HG03378 (cell line): ENCODE data around the gene EYA4.

Source experiments
- ATAC-seq: cut with Tn5 transposase; IDR thresholded peaks from one replicate; pipeline ENCODE4 v1.9.1; 2021; ENCODE audit warnings: mild to moderate bottlenecking, moderate library complexity; ENCODE audit not compliant: unreplicated experiment

EYA4 gene

DNA sequence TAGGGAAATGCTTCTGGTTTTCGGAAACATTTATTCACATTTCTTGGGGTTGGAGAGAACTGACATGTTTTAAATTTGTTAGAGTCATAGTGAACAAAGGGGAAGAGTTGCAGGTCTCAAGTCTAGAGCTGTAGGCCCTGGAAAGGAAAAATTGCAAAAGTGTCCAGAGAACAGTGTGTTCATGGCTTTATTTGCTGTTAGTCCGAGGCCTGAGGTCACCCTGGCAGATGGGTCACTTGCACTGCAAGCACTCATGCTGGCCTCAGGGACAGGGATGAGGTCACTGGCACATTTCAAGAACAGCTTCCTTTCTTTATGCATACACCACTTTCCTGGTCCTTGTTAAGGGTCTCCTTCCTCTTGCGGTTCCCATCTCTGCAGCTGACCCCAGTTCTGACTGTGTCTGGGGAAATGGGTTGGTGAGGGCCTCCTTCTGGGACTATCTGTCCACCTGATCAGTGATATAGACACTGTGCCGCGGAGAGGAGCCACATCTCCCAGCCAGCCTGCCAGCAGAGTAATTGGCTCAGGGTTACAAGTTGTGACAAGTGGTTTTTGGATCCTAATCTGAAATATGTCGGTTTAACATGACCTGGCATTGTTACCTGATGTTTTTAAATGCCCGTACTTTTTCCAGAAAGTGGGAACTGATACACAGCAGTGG, 194.0 kb downstream of the EYA4 start:
- no peak for ATAC-seq

DNA sequence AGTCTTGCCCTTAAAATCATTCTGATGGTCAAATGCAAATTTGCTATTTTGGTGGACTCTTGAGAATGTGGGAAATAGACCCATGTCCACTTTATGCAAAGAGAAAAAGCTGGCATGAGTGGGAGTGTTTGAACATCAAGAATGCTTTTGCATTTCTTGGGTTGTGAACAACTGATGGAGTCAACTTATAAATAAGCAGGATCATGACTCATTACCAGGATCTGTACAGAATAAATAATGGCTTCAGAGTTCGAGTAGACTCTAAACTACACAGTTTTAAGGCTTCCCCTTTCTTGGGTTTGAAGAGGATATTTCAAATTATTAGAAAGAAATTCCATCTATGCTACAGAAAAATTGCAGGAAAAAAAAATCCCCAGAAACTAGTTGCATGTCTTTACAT, 195.5 kb downstream of the EYA4 start:
- ATAC-seq, result no peak

GRCh38 chr6:133441491-133441890, 200.3 kb downstream of the EYA4 start:
- no peak for ATAC-seq

DNA sequence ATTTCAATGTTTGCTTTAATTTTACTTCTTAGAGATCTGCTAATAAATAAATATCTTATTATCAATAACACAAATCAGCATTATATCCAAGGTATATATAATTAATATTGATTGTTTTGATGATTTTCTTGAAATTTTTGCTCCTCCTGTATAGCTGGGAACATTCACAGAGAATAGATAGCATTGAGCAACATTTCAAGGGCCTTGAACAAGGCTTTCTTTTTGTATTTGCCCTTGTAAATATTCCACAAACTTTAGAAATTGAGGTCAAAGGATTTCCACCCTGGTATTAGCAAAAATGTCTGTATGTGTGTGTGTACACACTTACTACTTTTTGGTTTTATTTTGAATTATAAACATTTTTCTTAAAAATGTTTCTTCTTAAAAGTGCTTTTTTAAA, 205.6 kb downstream of the EYA4 start:
- no peak for ATAC-seq

GRCh38 chr6:133447924-133448323, 206.8 kb downstream of the EYA4 start:
- ATAC-seq, result no peak

GRCh38 chr6:133456439-133456838, 215.3 kb downstream of the EYA4 start:
- no peak for ATAC-seq

DNA sequence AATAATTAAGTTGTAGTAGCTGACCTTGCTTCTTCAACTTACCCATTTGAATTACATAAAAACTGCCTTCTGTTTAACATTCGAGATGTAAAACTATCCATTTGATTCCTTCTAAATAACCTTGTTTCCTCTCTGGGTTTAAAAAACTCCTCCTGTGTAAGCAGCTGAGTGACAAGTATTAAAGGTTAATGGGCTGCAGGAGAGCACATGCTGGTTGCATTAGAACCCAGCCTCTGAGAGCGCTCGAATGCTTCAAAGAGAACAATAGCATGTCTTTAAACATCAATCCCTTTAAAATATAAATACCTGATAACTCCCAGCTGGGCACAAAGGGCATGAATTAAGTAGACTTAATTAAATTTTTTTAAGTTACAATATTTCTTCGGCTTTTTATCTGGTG, 215.8 kb downstream of the EYA4 start:
- no peak for ATAC-seq

DNA sequence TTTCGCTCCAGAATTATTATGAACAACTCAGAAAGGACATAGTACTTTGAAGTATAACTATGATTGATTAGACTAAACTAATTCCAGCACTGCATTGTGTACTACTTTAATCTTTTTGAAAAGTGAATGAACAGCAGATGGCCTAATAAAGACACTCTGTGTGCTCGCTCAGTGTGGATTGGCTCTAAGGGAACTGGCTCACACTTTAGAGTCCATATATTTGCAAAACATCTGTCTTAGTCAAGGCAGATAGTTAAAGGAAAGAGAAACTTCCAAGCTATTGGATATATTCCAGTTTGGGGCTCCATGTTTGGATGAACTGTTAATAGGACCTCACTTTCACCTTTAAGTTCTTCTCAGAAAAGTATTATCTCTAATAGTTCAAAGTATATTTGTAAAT, 218.9 kb downstream of the EYA4 start:
- ATAC-seq, result no peak

- no peak for ATAC-seq
Measured at GRCh38 chr6:133463790-133464189, 222.6 kb downstream of the EYA4 start.

GRCh38 chr6:133466680-133467079, 225.5 kb downstream of the EYA4 start:
- ATAC-seq, result no peak

- no peak for ATAC-seq
Measured at GRCh38 chr6:133467231-133467981, 226.2 kb downstream of the EYA4 start.

GRCh38 chr6:133467982-133468380, 226.8 kb downstream of the EYA4 start:
- ATAC-seq, result no peak

DNA sequence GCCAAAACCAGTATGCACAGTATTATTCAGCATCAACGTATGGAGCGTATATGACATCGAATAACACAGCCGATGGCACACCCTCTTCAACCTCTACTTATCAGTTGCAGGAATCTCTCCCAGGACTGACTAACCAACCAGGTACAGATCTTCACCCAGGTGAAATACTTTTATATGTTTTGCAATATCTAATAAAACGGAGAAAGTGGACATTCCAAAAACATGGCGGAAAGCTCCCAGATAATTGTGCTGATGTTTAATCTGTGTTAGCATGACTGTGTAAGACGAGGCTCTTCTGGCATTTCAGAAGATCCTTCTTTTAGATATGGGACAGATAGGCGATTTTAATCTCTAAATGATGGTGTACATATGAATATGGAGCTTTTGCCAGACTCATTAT, 227.4 kb downstream of the EYA4 start:
- no peak for ATAC-seq

DNA sequence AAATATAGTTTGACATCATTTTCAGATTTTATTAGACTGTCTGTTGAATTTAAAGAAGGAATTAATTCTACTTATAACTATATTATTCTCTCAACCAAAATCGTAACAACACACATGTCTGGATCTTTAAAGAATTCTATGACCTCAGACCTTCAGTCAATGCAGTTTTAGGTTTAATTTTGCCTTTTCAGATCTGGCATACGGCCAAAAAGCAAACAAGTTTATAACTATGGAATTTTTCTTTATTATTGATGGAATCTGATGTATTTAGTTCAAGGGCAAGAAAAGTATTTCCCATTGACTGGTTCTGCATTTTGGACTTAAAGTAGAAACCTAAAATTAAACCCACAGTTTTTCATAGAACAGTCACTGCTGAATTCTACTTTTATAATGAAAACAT, 233.4 kb downstream of the EYA4 start:
- ATAC-seq, result no peak

DNA sequence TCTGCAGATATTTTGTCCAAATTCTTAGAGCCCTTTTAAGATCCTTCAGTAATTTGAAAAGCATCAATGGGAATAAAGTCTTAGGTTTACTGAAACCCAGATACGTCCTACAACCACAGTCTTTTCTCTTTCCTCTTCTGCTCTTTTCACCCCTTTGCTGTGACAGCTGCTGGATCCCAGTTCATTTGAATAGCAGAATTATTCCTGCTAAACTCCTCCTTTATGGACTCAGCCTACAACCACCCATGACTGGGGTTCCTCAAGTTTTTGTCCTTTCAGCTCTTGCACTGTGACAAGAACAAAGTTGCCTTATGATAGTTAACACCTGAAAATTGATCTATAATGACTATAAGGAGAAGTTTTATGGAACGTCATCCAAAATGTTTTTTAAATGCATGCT, 237.5 kb downstream of the EYA4 start:
- ATAC-seq, result no peak

DNA sequence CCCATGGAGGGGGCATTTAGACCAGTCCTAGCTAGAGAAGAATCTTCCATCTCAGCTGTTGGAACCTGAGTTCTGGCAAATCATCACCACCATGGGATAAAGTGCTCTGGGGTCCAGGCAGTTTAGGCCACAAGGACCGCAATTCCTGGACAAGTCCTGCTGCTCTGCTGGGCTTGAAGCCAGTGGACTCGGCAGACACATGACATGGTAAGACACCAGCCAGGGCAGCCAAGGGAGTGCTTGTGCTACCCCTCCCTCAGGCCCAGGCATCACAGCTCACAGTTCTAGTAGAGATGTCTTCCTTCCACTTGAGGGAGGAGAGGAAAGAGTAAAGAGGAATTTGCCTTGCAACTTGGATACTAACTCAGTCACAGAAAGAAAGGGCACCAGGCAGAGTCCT, 246.0 kb downstream of the EYA4 start:
- ATAC-seq, result no peak

DNA sequence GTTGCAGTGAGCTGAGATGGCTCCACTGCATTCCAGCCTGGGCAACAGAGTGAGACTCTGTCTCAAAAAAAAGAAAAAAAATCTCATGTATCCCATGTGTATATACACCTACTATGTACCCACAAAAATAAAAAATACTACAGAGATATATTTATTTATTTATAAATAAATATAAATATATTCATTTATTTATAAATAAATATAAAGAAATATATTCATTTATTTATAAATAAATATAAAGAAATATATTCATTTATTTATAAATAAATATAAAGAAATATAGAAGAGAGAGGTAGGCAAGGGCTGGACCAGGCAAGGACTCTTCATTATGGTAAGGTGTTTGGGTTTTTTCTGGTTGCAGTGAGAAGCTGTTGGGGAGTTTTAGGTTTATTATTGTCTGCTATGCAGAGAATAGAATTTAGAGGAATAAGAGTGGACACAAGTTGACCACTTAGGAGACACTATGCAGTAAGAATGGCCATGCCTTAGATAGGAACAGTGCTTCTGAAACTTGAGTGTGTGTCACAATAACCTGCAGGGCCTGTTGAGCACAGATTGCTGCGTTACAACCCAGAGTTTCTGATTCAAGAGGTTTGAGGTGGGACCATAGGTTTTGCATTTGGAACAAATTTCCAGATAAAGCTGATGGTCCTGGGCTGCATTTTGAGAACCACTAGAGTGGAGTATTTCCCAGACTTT, 254.2 kb downstream of the EYA4 start:
- ATAC-seq, result no peak

DNA sequence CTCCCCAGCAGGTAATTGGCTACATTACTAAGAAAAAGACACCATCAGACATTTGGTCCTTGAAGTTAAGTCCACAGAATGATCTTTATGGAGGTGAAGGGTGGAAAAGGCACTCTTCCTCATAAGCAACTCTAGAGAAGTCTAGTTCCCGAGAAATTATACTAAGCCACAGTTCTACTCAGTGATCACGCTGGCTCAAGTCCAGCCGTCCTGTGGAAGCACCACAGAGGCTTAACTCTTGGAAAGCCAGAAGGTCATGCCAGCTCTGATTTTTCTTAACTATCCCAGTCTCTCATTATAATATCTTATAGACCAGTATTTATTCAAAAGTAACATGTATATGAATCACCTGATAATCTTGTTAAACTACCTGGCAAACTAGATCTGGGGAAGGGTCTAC, 258.5 kb downstream of the EYA4 start:
- no peak for ATAC-seq

GRCh38 chr6:133501675-133502270, 260.6 kb downstream of the EYA4 start:
- ATAC-seq, result no peak

DNA sequence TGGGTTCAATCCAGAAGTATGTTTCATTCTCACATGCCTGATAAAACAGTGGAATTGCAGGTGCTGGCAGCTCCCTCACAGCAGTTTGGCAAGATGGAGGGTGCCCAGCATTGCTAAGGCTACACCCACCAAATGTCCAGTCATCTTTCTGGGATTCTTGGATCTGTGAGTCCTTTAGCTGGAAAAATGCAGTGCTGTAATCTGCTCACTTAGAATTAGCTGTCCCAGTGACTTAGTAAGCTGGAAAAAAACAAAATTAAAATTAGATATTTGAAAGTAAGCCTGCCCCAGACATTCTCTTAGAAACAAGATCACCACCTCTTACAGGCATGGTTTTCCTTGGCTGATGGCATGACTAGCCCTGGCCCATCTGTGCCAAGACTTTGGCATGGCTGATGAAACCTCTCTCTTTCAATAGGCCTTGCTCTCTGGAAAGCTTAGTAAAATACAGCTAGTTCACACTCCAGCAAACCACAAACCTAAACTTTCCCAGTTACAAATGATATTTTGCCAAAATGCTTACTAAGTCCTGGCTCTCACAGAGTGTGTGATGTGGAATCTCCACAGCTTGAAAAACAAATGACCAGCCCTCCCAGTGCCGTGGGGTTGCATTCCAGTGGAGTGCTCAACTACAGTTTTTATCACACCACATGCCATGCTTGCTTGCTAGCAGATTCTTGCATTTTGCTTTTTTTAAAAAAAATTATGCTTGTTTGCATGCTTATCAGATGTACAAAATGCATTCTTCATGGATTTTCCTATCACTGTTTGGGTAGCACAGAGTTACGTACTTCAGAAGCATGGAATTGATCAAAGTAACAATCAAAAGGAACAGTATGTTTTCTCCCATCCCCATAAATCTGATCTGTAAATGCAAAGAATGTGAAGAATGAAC, 261.5 kb downstream of the EYA4 start:
- no peak for ATAC-seq

DNA sequence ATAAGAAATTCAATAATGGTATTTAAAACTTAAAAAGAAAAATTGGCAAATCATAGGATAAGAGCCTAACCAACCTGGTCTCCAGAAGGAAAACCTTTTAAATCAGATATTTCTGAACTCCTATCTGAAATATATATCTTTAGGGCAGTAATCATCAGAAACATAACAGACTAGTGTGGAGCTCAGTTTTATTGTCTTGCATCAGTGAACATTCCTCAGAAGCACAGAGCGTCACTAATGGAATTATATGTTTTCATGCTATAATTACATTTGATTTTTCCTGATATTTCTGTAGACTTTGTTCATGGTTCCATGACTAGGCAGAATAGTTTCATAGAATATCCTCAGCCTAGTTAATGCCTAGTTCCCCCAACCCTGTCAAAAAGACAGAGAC, 262.2 kb downstream of the EYA4 start:
- ATAC-seq, result no peak
